ENCODE measurements around the gene ATP2B2.

ATP2B2 gene

DNA sequence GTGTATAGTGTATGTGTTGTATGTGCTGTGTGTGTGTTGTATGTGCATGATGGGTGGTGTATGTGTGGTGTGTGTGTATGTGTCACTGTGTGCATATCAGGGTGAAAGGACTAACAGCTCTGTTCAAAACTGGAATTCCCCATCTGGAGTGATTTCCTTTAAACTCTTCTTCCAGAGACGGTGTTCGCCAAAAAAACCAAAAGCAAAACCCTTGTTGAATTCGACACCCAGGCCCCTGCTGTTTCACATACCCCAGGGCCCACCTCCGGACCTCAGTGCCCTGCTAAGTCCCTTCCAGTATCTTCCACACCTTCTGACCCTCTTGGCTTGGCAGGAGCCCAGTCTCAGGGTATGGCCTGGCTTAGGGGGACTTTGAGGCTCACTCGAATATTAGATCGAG, 139.6 kb downstream of the ATP2B2 start:
- DNase-seq, result no peak

GRCh38 chr3:10365316-10365715, 140.1 kb downstream of the ATP2B2 start:
- no peak for DNase-seq

DNA sequence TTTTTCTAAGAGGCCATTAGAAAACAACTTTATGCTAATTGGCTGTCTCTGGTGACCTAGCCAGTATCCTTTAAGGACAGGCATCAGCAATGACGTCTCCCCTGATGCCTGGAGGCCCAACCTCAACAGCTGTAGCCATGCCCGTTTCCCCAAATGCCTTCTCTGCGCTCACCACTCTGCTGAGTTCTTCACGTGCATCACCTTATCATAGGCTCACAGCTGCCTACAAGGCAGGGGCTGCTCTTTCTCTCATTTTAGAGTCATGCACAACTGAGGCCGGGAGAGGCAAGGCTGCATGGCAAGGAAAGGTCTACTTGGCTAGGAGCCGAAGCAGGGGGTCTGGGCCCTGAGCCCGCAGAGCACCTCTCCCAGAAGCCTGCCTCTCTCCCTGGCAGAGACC, 140.6 kb downstream of the ATP2B2 start:
- DNase-seq, result no peak

DNA sequence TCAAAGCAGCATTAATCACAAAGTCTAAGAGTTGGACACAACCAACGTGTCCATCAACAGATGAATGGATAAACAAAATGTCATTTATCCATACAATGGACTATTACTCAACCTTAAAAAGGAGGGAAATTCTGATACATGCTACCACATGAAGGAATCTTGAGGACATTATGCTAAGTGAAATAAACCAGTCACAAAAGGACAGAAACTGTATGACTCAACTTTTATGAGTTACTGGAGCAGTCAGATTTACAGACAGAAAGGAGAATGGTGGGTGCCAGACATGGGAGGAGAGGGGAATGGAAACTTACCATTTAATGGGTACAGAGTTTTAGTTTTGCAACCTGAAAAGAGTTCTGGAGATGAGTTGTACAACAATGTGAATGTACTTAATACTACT, 141.5 kb downstream of the ATP2B2 start:
- no peak for DNase-seq

DNA sequence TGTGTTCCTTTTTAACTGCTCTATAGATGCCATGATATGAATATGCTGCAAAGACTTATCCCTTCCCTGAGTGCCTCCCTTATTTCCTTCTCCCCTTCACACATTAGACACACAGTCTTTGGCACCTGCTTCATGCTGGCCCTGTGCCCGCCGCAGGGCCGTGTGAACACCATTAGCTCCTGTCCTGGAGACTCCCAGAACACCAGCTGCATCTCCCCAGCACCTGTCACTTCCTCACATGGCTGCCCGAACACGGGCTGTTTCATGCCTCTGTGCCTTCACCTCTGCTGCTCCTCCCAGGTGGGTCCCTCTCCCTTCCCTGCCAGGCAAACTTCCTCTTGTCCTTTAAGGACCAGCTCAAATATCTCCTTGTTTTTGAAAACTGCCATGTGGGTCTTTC, 144.0 kb downstream of the ATP2B2 start:
- no peak for DNase-seq

GRCh38 chr3:10360478-10360877, 144.9 kb downstream of the ATP2B2 start:
- DNase-seq, result no peak

GRCh38 chr3:10359761-10360161, 145.6 kb downstream of the ATP2B2 start:
- no peak for DNase-seq

DNA sequence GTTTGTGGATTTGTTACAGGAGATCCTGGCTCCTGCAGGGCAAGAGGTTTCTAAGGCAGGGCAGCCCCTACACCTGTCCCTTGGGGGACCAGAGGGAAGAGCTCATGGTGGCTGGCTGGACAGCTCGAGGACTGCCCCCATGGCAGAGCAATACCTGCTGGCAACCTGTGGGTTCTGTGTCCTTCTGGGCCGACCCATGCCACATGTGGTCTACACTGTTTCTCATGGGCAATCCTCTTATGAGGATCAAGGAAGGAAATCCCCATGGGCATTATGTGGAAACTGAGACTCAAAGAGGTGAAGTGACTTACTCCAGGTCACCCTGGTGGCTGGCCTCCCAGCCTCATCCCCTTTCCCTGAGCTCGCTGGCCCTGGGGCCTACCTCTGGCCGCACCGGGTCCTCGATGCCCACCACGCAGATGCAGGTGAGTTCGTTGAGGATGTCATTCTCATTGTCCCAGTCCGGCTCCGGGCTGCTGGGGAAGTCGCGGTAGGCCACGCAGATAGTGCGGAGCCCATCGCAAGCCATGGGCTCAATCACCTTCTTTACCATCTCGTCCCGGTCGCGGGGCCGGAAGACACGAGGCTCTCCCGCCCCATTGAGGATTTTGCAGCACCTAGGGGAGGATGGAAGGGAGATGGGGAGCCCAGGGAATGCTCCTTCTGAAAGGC, 146.9 kb downstream of the ATP2B2 start:
- DNase-seq, result no peak

DNA sequence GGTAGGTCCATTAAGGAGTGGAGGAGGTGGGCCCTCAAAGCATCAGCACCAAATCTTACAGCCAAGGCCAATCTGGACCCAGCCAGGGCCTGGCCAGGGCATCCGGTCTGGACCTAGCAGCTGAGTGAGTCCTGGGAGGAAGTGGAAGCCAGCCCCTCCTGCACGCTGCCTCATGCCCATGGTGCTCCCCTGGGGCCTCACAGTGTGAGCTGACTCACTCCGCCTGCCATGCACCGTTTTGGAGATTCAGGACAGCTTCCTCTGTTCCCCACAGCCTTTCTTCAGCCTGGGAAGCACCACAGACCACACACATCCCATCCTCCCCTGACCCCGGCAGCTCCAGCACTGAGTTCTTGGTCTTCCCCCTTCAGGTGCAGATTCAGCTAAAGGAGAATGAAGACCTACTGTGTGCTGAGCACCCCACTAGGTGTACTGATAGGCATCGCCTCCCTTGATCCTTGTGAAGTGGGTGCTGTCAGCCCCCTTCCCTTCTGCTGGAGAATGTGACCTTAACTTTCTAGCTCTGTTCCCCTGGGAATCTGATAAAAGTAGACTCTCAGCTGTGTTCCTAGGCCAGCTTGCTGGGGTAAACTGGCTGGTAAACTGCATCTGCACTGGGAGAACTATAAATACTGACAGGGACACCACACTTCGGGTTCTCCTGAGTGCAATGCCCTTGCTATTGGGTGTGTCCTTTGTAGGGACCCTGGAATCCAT, 147.6 kb downstream of the ATP2B2 start:
- peak in 1 of 51 donors; percentile 36 for DNase-seq

DNA sequence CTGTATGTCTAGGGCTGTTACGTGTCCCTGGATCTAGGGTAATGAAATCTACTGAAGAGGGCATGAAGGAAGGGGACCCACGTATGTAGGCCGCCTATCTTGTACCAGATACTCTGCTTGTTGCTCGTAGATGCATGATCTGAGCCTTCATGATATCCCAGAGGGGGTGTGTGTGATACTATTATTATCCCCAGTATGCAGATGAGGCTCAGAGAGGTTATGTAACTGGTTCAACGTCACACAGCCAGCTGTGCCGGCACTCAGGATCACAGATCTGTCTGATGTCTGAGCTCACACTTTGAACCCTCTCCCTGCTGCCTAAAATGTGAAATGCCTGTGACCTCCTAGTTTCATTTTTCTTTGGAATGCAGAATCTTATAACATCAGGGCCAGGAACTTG, 148.3 kb downstream of the ATP2B2 start:
- DNase-seq, result peak in 3 of 51 donors; percentile 2 to 23 (median 18)

GRCh38 chr3:10356461-10356981, 148.9 kb downstream of the ATP2B2 start:
- no peak for DNase-seq

- DNase-seq, result no peak
Observed at GRCh38 chr3:10354361-10355015, 150.9 kb downstream of the ATP2B2 start.

GRCh38 chr3:10353661-10354360, 151.6 kb downstream of the ATP2B2 start:
- DNase-seq, result no peak

- no peak for DNase-seq
Observed at GRCh38 chr3:10353160-10353559, 152.2 kb downstream of the ATP2B2 start.

- DNase-seq, result no peak
Observed at GRCh38 chr3:10352146-10352911, 153.1 kb downstream of the ATP2B2 start.

GRCh38 chr3:10351013-10351735, 154.2 kb downstream of the ATP2B2 start:
- DNase-seq, result no peak

GRCh38 chr3:10350324-10350985, 154.9 kb downstream of the ATP2B2 start:
- no peak for DNase-seq

GRCh38 chr3:10349801-10350200, 155.6 kb downstream of the ATP2B2 start:
- no peak for DNase-seq

- DNase-seq, result no peak
Observed at GRCh38 chr3:10348404-10348721, 157.0 kb downstream of the ATP2B2 start.

Measured in hypothalamus (tissue), 51 donors.